ENCODE results near the gene RING1. TPM values are rescaled to one million over a fixed set of nuclear protein-coding genes. Genes with fewer than 3 reads are reported as not detected.

RING1 gene
- total RNA-seq, 1 experiment from 2014 or later, result 45.9 TPM

- Histone ChIP-seq H3K79me2 (ENCODE audit: insufficient read depth, low read length) (no peaks in the 10 kb centered on the region), H3K9ac (ENCODE audit: low read length) (no peak overlapping the region), H3K27ac (ENCODE audit: low read depth, low read length) (no peak overlapping the region), H4K20me1 (ENCODE audit: insufficient read depth) (no peaks in the 10 kb centered on the region), H3K4me2 (ENCODE audit: low read length) (no peak overlapping the region), H3K27me3 (ENCODE audit: insufficient read depth, low read length) (no peaks in the 10 kb centered on the region), H3K9me3 (ENCODE audit: control insufficient read depth in 1 of 2, insufficient read depth in 1 of 2, low read depth in 1 of 2, low read length in 2 of 2) (no peaks in the 10 kb centered on the region), H3K4me3 (replicated peaks in 1 of 2; ENCODE audit: low read depth in 1 of 2, low read length in 2 of 2) (no peak overlapping the region), H3K9me2 (ENCODE audit: insufficient read depth) (no peaks in the 10 kb centered on the region), H2AFZ (ENCODE audit: low read depth, low read length, poor library complexity, severe bottlenecking) (no peak overlapping the region), H3K4me1 (ENCODE audit: control insufficient read depth in 1 of 2, insufficient read depth in 2 of 2, low read length in 2 of 2) (peaks cover 45 to 57% of the 10 kb centered on the region in 2 experiments), H3K36me3 (ENCODE audit: control insufficient read depth in 1 of 2, insufficient read depth in 2 of 2, low read length in 2 of 2) (no peaks in the 10 kb centered on the region)
- ChIA-PET CTCF (interaction anchor here (1.4 kb wide), 1 partner anchor 17 kb away, joined by 5 read pairs; the partner anchor contains the start of genes RPS18 and VPS52), RAD21 (ENCODE audit: low non-redundant PET in 1 of 2, low total read pairs in 2 of 2, uncharacterized antibody in 2 of 2, unreplicated experiment in 2 of 2) (interaction anchor here in 1 of 2 experiments (0.6 kb wide), 1 partner anchor 393 kb away, joined by 7 read pairs; no protein-coding TSS in a partner anchor), POLR2A (interaction anchor here (0.9 to 1.4 kb wide), 4 partner anchors 17 to 283 kb away, joined by 3 to 6 read pairs (median 5); partner anchors contain the start of genes B3GALT4, RPS18 and VPS52)
- no peak for ATAC-seq
- no peak for DNase-seq (ENCODE audit: low read depth, low spot score)
- no peak for TF ChIP-seq EZH2phosphoT487 (IDR thresholded peaks at IDR 0.05; ENCODE audit: borderline replicate concordance)
- TF ChIP-seq EZH2 (IDR thresholded peaks at IDR 0.05), result no peak
- TF ChIP-seq TCF7L2 (IDR thresholded peaks at IDR 0.05; ENCODE audit: borderline replicate concordance, extremely low read depth, insufficient read depth, insufficient read length), result no peak
- TF ChIP-seq EGR1 (IDR thresholded peaks at IDR 0.05; ENCODE audit: low read depth), result no peak
- no peak for TF ChIP-seq MAX (IDR thresholded peaks at IDR 0.05)
- no peak for TF ChIP-seq SP1 (IDR thresholded peaks at IDR 0.05; ENCODE audit: low read depth)
- TF ChIP-seq ELF1 (IDR thresholded peaks at IDR 0.05; ENCODE audit: borderline replicate concordance, low read depth), result no peak
- TF ChIP-seq SRF (IDR thresholded peaks at IDR 0.05; ENCODE audit: low read depth), result no peak
- TF ChIP-seq SIN3A (IDR thresholded peaks at IDR 0.05; ENCODE audit: low read depth), result no peak
- TF ChIP-seq JUND (IDR thresholded peaks at IDR 0.05), result no peak
- no peak for TF ChIP-seq ZNF274 (IDR thresholded peaks at IDR 0.05; ENCODE audit: low read depth, low read length)
- TF ChIP-seq ATF3 (IDR thresholded peaks at IDR 0.05), result no peak
- no peak for TF ChIP-seq RAD21 (IDR thresholded peaks at IDR 0.05; ENCODE audit: low read depth)
- TF ChIP-seq ZFX (IDR thresholded peaks at IDR 0.05), result no peak
- TF ChIP-seq YY1 (IDR thresholded peaks at IDR 0.05; ENCODE audit: extremely low read depth, insufficient replicate concordance, low read depth, low read length), result no peak
- TF ChIP-seq REST (IDR thresholded peaks at IDR 0.05; ENCODE audit: low read depth), result no peak
- TF ChIP-seq ZBTB33 (IDR thresholded peaks at IDR 0.05; ENCODE audit: extremely low read depth, insufficient replicate concordance, low read length), result no peak
- no peak for TF ChIP-seq CEBPB (IDR thresholded peaks at IDR 0.05; ENCODE audit: low read depth)
- BruUV-seq (replicated peaks), result no TSS peak
- intact Hi-C loops (cut with micrococcal nuclease), result no loop called here
These were observed 46.3 kb downstream of the RING1 start for GRCh38 chr6:33254591-33254990.

Measured in HCT116 (cell line).